ENCODE data around the gene CYP8B1. TPM values are rescaled to one million over a fixed set of nuclear protein-coding genes. Genes with fewer than 3 reads are reported as not detected.

The CYP8B1 gene
- total and polyA plus RNA-seq, 2 of the 13 experiments (the other 11 are each of a cell fraction or from before 2014, with no cell fraction given) = 0.58 to 2.0 TPM

DNA sequence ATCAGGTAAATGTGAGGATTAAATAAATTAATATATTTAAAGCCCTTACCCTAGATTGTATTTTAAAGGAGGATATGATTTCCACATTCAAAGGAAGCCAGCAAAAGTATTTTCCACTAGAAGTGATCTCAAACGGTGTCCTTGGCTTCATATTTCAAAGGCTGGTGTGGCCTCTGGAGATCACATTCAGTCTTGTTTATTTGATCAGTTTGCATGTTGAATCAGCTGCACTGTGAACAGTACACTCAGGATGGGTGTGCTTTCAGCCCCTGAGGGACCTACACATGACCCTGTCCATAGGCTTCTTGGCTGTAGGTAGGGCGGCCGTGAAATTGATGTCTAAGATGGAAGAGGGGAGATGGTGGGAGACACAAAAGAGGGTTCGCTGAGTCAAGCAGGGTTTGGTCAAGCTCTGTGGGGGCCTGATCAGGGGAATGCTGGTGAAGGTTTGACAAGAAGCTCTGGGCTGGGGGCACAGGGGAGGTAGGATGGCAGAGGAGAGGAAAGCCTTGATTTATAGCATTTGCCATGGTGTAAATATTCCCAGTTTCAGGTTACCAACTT lies 21.9 kb downstream of the CYP8B1 start (continued):
- TF ChIP-seq MEF2D (CRISPR knock-in tag; IDR thresholded peaks at IDR 0.05) (peak; percentile 70), ZNF710 (CRISPR knock-in tag; IDR thresholded peaks at IDR 0.05; ENCODE audit: borderline replicate concordance) (peak; percentile 73; the same call in 1 of the 2 replicates), PCBP1 (IDR thresholded peaks at IDR 0.05; ENCODE audit: borderline replicate concordance, low read depth, low read length) (no peak), SOX13 (IDR thresholded peaks at IDR 0.05) (peak; percentile 74; the same call in 1 of the 2 replicates), SOX13 (CRISPR knock-in tag; conservative IDR thresholded peaks at IDR 0.05 in 1 of 2, IDR thresholded peaks at IDR 0.05 in 1 of 2) (peak in 1 of 2 experiments; percentile 92; a peak in 2 of 4 replicates), ZNF292 (CRISPR knock-in tag; IDR thresholded peaks at IDR 0.05; ENCODE audit: borderline replicate concordance, low read depth) (peak; percentile 66; the same call in 1 of the 2 replicates), ZNF724P (CRISPR knock-in tag; IDR thresholded peaks at IDR 0.05; ENCODE audit: borderline replicate concordance) (no peak), CC2D1A (CRISPR knock-in tag; IDR thresholded peaks at IDR 0.05) (no peak), ATRX (CRISPR knock-in tag; IDR thresholded peaks at IDR 0.05; ENCODE audit: borderline replicate concordance) (no peak), CENPT (CRISPR knock-in tag; IDR thresholded peaks at IDR 0.05; ENCODE audit: low read depth) (no peak), TBL1XR1 (IDR thresholded peaks at IDR 0.05; ENCODE audit: borderline replicate concordance, low read length, partially characterized antibody) (peak; percentile 87), THAP11 (CRISPR knock-in tag; IDR thresholded peaks at IDR 0.05) (peak; percentile 57), ZNF143 (CRISPR knock-in tag; IDR thresholded peaks at IDR 0.05) (no peak), ZNF138 (CRISPR knock-in tag; IDR thresholded peaks at IDR 0.05; ENCODE audit: low read depth) (no peak), CCAR2 (optimal IDR thresholded peaks at IDR 0.05; ENCODE audit: low read depth, low read length) (no peak), TOE1 (CRISPR knock-in tag; IDR thresholded peaks at IDR 0.05) (no peak), ZMYM3 (CRISPR knock-in tag; IDR thresholded peaks at IDR 0.05) (peak; percentile 75), POLR2AphosphoS2 (IDR thresholded peaks at IDR 0.05; ENCODE audit: low read depth, low read length) (no peak)
- TF ChIP-seq, protein P1, sequence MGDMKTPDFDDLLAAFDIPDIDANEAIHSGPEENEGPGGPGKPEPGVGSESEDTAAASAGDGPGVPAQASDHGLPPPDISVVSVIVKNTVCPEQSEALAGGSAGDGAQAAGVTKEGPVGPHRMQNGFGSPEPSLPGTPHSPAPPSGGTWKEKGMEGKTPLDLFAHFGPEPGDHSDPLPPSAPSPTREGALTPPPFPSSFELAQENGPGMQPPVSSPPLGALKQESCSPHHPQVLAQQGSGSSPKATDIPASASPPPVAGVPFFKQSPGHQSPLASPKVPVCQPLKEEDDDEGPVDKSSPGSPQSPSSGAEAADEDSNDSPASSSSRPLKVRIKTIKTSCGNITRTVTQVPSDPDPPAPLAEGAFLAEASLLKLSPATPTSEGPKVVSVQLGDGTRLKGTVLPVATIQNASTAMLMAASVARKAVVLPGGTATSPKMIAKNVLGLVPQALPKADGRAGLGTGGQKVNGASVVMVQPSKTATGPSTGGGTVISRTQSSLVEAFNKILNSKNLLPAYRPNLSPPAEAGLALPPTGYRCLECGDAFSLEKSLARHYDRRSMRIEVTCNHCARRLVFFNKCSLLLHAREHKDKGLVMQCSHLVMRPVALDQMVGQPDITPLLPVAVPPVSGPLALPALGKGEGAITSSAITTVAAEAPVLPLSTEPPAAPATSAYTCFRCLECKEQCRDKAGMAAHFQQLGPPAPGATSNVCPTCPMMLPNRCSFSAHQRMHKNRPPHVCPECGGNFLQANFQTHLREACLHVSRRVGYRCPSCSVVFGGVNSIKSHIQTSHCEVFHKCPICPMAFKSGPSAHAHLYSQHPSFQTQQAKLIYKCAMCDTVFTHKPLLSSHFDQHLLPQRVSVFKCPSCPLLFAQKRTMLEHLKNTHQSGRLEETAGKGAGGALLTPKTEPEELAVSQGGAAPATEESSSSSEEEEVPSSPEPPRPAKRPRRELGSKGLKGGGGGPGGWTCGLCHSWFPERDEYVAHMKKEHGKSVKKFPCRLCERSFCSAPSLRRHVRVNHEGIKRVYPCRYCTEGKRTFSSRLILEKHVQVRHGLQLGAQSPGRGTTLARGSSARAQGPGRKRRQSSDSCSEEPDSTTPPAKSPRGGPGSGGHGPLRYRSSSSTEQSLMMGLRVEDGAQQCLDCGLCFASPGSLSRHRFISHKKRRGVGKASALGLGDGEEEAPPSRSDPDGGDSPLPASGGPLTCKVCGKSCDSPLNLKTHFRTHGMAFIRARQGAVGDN (CRISPR knock-in tag; IDR thresholded peaks at IDR 0.05) = peak; percentile 48; the same call in 1 of the 2 replicates
- TF ChIP-seq, protein P2, sequence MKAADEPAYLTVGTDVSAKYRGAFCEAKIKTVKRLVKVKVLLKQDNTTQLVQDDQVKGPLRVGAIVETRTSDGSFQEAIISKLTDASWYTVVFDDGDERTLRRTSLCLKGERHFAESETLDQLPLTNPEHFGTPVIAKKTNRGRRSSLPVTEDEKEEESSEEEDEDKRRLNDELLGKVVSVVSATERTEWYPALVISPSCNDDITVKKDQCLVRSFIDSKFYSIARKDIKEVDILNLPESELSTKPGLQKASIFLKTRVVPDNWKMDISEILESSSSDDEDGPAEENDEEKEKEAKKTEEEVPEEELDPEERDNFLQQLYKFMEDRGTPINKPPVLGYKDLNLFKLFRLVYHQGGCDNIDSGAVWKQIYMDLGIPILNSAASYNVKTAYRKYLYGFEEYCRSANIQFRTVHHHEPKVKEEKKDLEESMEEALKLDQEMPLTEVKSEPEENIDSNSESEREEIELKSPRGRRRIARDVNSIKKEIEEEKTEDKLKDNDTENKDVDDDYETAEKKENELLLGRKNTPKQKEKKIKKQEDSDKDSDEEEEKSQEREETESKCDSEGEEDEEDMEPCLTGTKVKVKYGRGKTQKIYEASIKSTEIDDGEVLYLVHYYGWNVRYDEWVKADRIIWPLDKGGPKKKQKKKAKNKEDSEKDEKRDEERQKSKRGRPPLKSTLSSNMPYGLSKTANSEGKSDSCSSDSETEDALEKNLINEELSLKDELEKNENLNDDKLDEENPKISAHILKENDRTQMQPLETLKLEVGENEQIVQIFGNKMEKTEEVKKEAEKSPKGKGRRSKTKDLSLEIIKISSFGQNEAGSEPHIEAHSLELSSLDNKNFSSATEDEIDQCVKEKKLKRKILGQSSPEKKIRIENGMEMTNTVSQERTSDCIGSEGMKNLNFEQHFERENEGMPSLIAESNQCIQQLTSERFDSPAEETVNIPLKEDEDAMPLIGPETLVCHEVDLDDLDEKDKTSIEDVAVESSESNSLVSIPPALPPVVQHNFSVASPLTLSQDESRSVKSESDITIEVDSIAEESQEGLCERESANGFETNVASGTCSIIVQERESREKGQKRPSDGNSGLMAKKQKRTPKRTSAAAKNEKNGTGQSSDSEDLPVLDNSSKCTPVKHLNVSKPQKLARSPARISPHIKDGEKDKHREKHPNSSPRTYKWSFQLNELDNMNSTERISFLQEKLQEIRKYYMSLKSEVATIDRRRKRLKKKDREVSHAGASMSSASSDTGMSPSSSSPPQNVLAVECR (CRISPR knock-in tag; IDR thresholded peaks at IDR 0.05; ENCODE audit: borderline replicate concordance) = peak; percentile 39; the same call in 1 of the 2 replicates

Data from HepG2 (cell line).